ENCODE data around the gene TEKT5.

DNA sequence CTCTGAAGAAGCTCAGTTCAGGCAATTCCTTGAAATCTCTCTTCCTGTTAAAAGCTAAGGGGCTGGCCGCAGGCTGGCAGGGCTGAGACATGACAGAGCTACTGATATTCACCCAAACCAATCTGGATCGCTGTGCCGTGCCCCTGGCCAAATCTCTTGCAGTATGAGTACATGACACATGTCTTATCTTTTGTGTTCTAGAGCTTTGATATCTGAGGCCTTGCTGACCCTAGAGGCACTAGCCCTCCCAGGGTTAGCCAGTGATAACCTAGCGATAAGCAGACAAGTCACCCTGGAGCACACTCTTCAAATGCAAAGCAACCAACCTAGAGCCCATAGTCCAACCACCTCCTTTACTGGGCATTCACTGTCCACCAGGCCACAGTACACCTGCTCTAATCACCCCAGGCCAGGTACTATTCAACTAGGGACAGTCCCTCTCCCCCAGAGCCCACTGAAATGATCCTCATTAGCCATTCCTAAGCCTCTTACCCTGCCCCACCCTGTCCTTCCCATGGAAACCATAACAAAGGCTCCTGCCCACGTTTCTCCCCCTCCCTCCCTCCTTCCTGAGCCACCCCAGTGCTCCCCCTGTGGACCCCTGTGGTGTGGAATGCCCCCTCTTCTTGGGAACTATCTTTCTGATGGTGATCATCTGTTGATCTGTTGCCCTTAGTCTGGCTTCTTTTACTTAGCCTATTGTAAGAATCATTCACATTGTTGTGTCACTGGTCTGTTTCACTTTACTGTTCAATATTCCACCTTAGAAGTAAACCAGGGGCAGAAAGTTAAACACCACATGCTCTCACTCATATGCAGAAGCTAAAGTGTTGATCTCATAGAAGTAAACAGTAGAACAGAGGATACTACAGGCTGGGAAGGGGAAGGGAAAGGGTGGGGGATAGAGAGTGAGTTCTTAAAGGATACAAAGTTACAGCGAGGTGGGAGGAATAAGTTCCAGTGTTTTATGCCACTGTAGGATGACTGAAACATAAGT is 52.5 kb downstream of the TEKT5 start:
- TF ChIP-seq, protein P1, sequence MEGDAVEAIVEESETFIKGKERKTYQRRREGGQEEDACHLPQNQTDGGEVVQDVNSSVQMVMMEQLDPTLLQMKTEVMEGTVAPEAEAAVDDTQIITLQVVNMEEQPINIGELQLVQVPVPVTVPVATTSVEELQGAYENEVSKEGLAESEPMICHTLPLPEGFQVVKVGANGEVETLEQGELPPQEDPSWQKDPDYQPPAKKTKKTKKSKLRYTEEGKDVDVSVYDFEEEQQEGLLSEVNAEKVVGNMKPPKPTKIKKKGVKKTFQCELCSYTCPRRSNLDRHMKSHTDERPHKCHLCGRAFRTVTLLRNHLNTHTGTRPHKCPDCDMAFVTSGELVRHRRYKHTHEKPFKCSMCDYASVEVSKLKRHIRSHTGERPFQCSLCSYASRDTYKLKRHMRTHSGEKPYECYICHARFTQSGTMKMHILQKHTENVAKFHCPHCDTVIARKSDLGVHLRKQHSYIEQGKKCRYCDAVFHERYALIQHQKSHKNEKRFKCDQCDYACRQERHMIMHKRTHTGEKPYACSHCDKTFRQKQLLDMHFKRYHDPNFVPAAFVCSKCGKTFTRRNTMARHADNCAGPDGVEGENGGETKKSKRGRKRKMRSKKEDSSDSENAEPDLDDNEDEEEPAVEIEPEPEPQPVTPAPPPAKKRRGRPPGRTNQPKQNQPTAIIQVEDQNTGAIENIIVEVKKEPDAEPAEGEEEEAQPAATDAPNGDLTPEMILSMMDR (IDR thresholded peaks at IDR 0.05): no peak
- TF ChIP-seq POLR2AphosphoS5 (IDR thresholded peaks at IDR 0.05): no peak

Measured in breast epithelium (tissue), 3 donors.